ENCODE data around the gene SYCE3.

The SYCE3 gene

GRCh38 chr22:50531962-50532674 is 30.6 kb downstream of the SYCE3 start:
- no peak overlapping the region for H3K4me3 ChIP-seq (ENCODE audit: low read depth, low read length)
- H3K36me3 ChIP-seq (ENCODE audit: control insufficient read depth in 2 of 2, insufficient read depth in 1 of 2, low read length in 2 of 2) = no peaks in the 10 kb centered on the region
- ChIA-PET CTCF (no interaction called here), POLR2A (interaction anchor here (0.7 kb wide), 1 partner anchor 57 kb away, joined by 3 read pairs; no protein-coding TSS in a partner anchor)
- no peak overlapping the region for H3K27ac ChIP-seq (ENCODE audit: extremely low read depth, low read depth, low read length)
- no peaks in the 10 kb centered on the region for H3K9me3 ChIP-seq (ENCODE audit: control insufficient read depth, insufficient read depth, low read depth, low read length)
- no peaks in the 10 kb centered on the region; the same call in 1 of the 2 replicates for H3K4me1 ChIP-seq (ENCODE audit: control insufficient read depth, insufficient read depth, low read length)
- no peak for TF ChIP-seq KLF10 (tag by site-specific recombination; IDR thresholded peaks at IDR 0.05)
- TF ChIP-seq ZNF610 (tag by site-specific recombination; IDR thresholded peaks at IDR 0.05; ENCODE audit: borderline replicate concordance) = no peak
- TF ChIP-seq RBAK (tag by site-specific recombination; IDR thresholded peaks at IDR 0.05) = no peak
- TF ChIP-seq ZNF501 (tag by site-specific recombination; IDR thresholded peaks at IDR 0.05) = no peak
- no peak for TF ChIP-seq ZNF560 (tag by site-specific recombination; IDR thresholded peaks at IDR 0.05; ENCODE audit: borderline replicate concordance)
- no peak for TF ChIP-seq ZNF239 (tag by site-specific recombination; IDR thresholded peaks at IDR 0.05)
- TF ChIP-seq SP3 (tag by site-specific recombination; IDR thresholded peaks at IDR 0.05) = no peak
- no peak for TF ChIP-seq CTCF (tag by site-specific recombination; IDR thresholded peaks at IDR 0.05)
- TF ChIP-seq ZNF521 (tag by site-specific recombination; IDR thresholded peaks at IDR 0.05) = no peak
- TF ChIP-seq ZNF10 (tag by site-specific recombination; IDR thresholded peaks at IDR 0.05) = no peak
- TF ChIP-seq ZNF658 (tag by site-specific recombination; IDR thresholded peaks at IDR 0.05) = no peak
- TF ChIP-seq ZBTB11 (tag by site-specific recombination; conservative IDR thresholded peaks at IDR 0.05; ENCODE audit: low read depth) = no peak
- no peak for TF ChIP-seq ZSCAN23 (tag by site-specific recombination; IDR thresholded peaks at IDR 0.05)
- TF ChIP-seq KLF16 (tag by site-specific recombination; IDR thresholded peaks at IDR 0.05) = no peak
- no peak for TF ChIP-seq ZNF146 (tag by site-specific recombination; IDR thresholded peaks at IDR 0.05)
- no peak for TF ChIP-seq ZNF600 (tag by site-specific recombination; IDR thresholded peaks at IDR 0.05)
- no peak for TF ChIP-seq ZNF768 (tag by site-specific recombination; IDR thresholded peaks at IDR 0.05)
- TF ChIP-seq ZNF221 (tag by site-specific recombination; IDR thresholded peaks at IDR 0.05; ENCODE audit: borderline replicate concordance) = no peak

- CTCF ChIA-PET = no interaction called here
- Histone ChIP-seq H3K27ac (ENCODE audit: extremely low read depth, low read depth, low read length) (no peak overlapping the region), H3K9me3 (ENCODE audit: control insufficient read depth, insufficient read depth, low read depth, low read length) (no peaks in the 10 kb centered on the region), H3K36me3 (ENCODE audit: control insufficient read depth in 2 of 2, insufficient read depth in 1 of 2, low read length in 2 of 2) (no peaks in the 10 kb centered on the region), H3K4me1 (ENCODE audit: control insufficient read depth, insufficient read depth, low read length) (no peaks in the 10 kb centered on the region; the same call in 1 of the 2 replicates), H3K4me3 (ENCODE audit: low read depth, low read length) (no peak overlapping the region)
- POLR2A ChIA-PET = interaction anchor here (0.7 kb wide), 1 partner anchor 58 kb away, joined by 3 read pairs; no protein-coding TSS in a partner anchor
- TF ChIP-seq ZNF510 (tag by site-specific recombination; IDR thresholded peaks at IDR 0.05; ENCODE audit: insufficient replicate concordance) (no peak), ZNF621 (tag by site-specific recombination; IDR thresholded peaks at IDR 0.05) (no peak), ZNF280D (tag by site-specific recombination; IDR thresholded peaks at IDR 0.05) (no peak)
These were observed 31.2 kb downstream of the SYCE3 start for GRCh38 chr22:50531546-50531961.
